Heart right ventricle (tissue), 16 donors: ENCODE data around the gene PLD1. TPM values are rescaled to one million over a fixed set of nuclear protein-coding genes. Genes with fewer than 3 reads are reported as not detected.

Experiments used
- ATAC-seq, 8 donors: fragments of 200-7000 bp; cut with Tn5 transposase; one replicate each; pipeline ENCODE4 v1.9.1; 2020; ENCODE audit warnings: mild to moderate bottlenecking in 8 of 8, moderate library complexity in 8 of 8, moderate number of reproducible peaks in 1 of 8
- DNase-seq, 2 donors: peaks; one replicate each; pipeline ENCODE4 v3.0.0-alpha.2; 2020
- H3K27ac ChIP-seq, 10 donors: fragments of 200-600 bp; sonication (generic) in 2 of 10; one replicate each; pipeline versions ENCODE4 v1.5.0 to v1.8.0; 2020 to 2022; ENCODE audit warnings: mild to moderate bottlenecking in 3 of 10
- H3K27me3 ChIP-seq, 7 donors: fragments of 200-600 bp; one replicate each; pipeline ENCODE4 v1.8.0; 2021 to 2022; ENCODE audit warnings: mild to moderate bottlenecking in 2 of 7
- H3K36me3 ChIP-seq, 9 donors: fragments of 200-600 bp; sonication (generic) in 1 of 9; one replicate each; pipeline versions ENCODE4 v1.5.0 to v1.8.0; 2020 to 2022; ENCODE audit warnings: mild to moderate bottlenecking in 2 of 9
- H3K4me1 ChIP-seq, 9 donors: fragments of 200-600 bp; sonication (generic) in 1 of 9; one replicate each; pipeline versions ENCODE4 v1.5.0 to v1.8.0; 2020 to 2022; ENCODE audit warnings: mild to moderate bottlenecking in 4 of 9
- H3K4me3 ChIP-seq, 10 donors: fragments of 200-600 bp; sonication (generic) in 2 of 10; one replicate each; pipeline versions ENCODE4 v1.5.0 to v1.8.0; 2020 to 2022; ENCODE audit warnings: mild to moderate bottlenecking in 7 of 10, moderate library complexity in 2 of 10
- H3K9me3 ChIP-seq, 11 donors: fragments of 200-600 bp in 10 of 11; sonication (generic) in 2 of 11; one replicate each; pipeline versions ENCODE4 v1.5.0 to v1.8.0; 2013 to 2022; ENCODE audit warnings: mild to moderate bottlenecking in 2 of 11, control low read depth in 1 of 11, moderate library complexity in 1 of 11
- CTCF ChIP-seq, 9 donors: fragments of 200-600 bp; sonication (generic) in 2 of 9; IDR thresholded peaks; one replicate each; pipeline versions ENCODE4 v1.5.0 to v1.8.0; 2021 to 2022; ENCODE audit warnings: antibody characterized with exemption in 9 of 9, mild to moderate bottlenecking in 5 of 9, moderate library complexity in 1 of 9
- WGBS, 2 donors: extraction: QIAGEN DNeasy Blood & Tissue Kit; methylation state at CpG; one replicate each; pipeline ENCODE4 v1.1.7; 2013; ENCODE audit warnings: inconsistent platforms in 1 of 2; 5-methylcytosine and 5-hydroxymethylcytosine counted together
- intact Hi-C, 10 donors: fragments of 100-400 bp; cut with DNase I; formaldehyde crosslinking; loops; one replicate each; pipeline versions ENCODE4 v1.11.1 to v1.14.2; 2022
- polyA plus RNA-seq, 2 donors: library from polyadenylated mRNA; stranded (reverse); fragments of 200-250 nt; gene quantifications; one replicate each; pipeline ENCODE4 v1.2.3, GENCODE V29; 2013
- total RNA-seq, 10 donors: library from RNA; stranded (reverse); fragmentation: NEBNext Ultra II Directional in 3 of 10; extraction: Animal tissue kit (Norgen Biotek cat#: 25700) in 3 of 10; gene quantifications; one replicate each; pipeline versions ENCODE4 v1.2.1 to v1.2.4, GENCODE V29; 2021 to 2023
- donor health status: Arrhythmogenic right ventricular cardiomyopathy.
- donor health status: ischemic (EF 13 %, LVEDD 7.1; RV severe dilation, severe dysfunction).
- donor health status: healthy with polysubstance abuse.
- donor health status: DM: no; HTN: yes; CAD: no.
- donor health status: DM: no; HTN: no; CAD: no.
- donor health status: ischemic (EF 25% LVEDD 6.9; RV normal size, moderate dysfunction).
- donor health status: ischemic (EF 25% LVEDD 5.7; RV mildly dilated, moderate dysfunction).
- donor health status: healthy.
- donor health status: DM: yes; HTN: yes; CAD: no.
- donor health status: Ischemic cardiomyopathy.
- donor health status: ischemic (EF 35%, LVEDD 5.7; RV mildly dilated, moderate dysfunction).
- donor health status: nonischemic (EF 11% LVEDD 7.7; RV severe dilation, severe dysfunction).
- donor health status: DM: yes; HTN: yes; CAD: no.
- donor health status: PGD.
- donor health status: ischemic (EF 29% LVEDD 5.4; RV normal size, mild dysfunction).
- donor health status: nonischemic (EF 23%, LVEDD 6.1; RV moderate dilation, normal function).

PLD1 gene
- total and polyA plus RNA-seq, 12 donors: 10.5 to 83.3 (median 62.9) TPM

- TF ChIP-seq CTCF (IDR thresholded peaks at IDR 0.05): no peak
- WGBS, 2 donors: 62 to 69% methylated on average over 6 of the region's 6 CpGs
- DNase-seq (no peak), ATAC-seq (peak in 6 of 8 donors; percentile 4 to 67 (median 34))
- Histone ChIP-seq H3K4me1 (peaks cover 2 to 50% (median 31%) of the 10 kb centered on the region in 9 donors), H3K9me3 (peaks cover 0 to 3% (median 0%) of the 10 kb centered on the region in 11 donors), H3K27me3 (no peaks in the 10 kb centered on the region), H3K27ac (peak overlapping the region in 2 of 10 donors; percentile 21 to 42), H3K4me3 (no peak overlapping the region), H3K36me3 (peaks cover 0 to 2% (median 0%) of the 10 kb centered on the region in 9 donors)
- intact Hi-C loops: no loop called here
Observed at GRCh38 chr3:171788546-171789351, 21.5 kb downstream of the PLD1 start.

- TF ChIP-seq CTCF (IDR thresholded peaks at IDR 0.05): no peak
Observed at GRCh38 chr3:171786997-171787396, 23.3 kb downstream of the PLD1 start.

GRCh38 chr3:171784937-171785336 lies 25.3 kb downstream of the PLD1 start:
- WGBS, 2 donors: 97 to 98% methylated on average over 5 of the region's 5 CpGs
- H3K27me3 ChIP-seq: no peaks in the 10 kb centered on the region

More at GRCh38 chr3:171786997-171787396, 23.3 kb downstream of the PLD1 start:
- peaks cover 0 to 2% (median 0%) of the 10 kb centered on the region in 9 donors for H3K36me3 ChIP-seq
- 100% methylated on average over 1 of the region's 1 CpG for WGBS, 2 donors
- DNase-seq (no peak), ATAC-seq (no peak)
- no peak overlapping the region for H3K4me3 ChIP-seq
- H3K27me3 ChIP-seq: no peaks in the 10 kb centered on the region
- no peak overlapping the region for H3K27ac ChIP-seq
- H3K4me1 ChIP-seq: peaks cover 2 to 52% (median 23%) of the 10 kb centered on the region in 9 donors
- peaks cover 0 to 3% (median 0%) of the 10 kb centered on the region in 11 donors for H3K9me3 ChIP-seq
- intact Hi-C loops: no loop called here

GRCh38 chr3:171784387-171784786 lies 25.9 kb downstream of the PLD1 start:
- H3K4me1 ChIP-seq: peaks cover 0 to 28% (median 11%) of the 10 kb centered on the region in 9 donors
- no peak for ATAC-seq
- no peak overlapping the region for H3K27ac ChIP-seq
- DNase-seq: no peak
- H3K27me3 ChIP-seq: no peaks in the 10 kb centered on the region
- H3K4me3 ChIP-seq: no peak overlapping the region
- H3K36me3 ChIP-seq: peaks cover 0 to 2% (median 0%) of the 10 kb centered on the region in 9 donors
- intact Hi-C loops: no loop called here
- peaks cover 0 to 3% (median 0%) of the 10 kb centered on the region in 11 donors for H3K9me3 ChIP-seq
- TF ChIP-seq CTCF (IDR thresholded peaks at IDR 0.05): no peak
- 80 to 91% methylated on average over 2 of the region's 2 CpGs for WGBS, 2 donors

More at GRCh38 chr3:171784937-171785336, 25.3 kb downstream of the PLD1 start:
- DNase-seq: no peak
- no peak for ATAC-seq
- peaks cover 0 to 3% (median 0%) of the 10 kb centered on the region in 11 donors for H3K9me3 ChIP-seq
- H3K27ac ChIP-seq: no peak overlapping the region
- peaks cover 0 to 2% (median 0%) of the 10 kb centered on the region in 9 donors for H3K36me3 ChIP-seq
- H3K4me3 ChIP-seq: no peak overlapping the region
- TF ChIP-seq CTCF (IDR thresholded peaks at IDR 0.05): no peak
- intact Hi-C loops: no loop called here
- H3K4me1 ChIP-seq: peaks cover 0 to 33% (median 11%) of the 10 kb centered on the region in 9 donors
